WTC11 (cell line): ENCODE results near the gene CRYGS. TPM values are rescaled to one million over a fixed set of nuclear protein-coding genes. Genes with fewer than 3 reads are reported as not detected.

Experiments used
- CBFB ChIP-seq: sonication (generic); formaldehyde crosslinking; IDR thresholded peaks from 2 replicates; pipeline ENCODE4 v1.8.1; 2022; ENCODE audit warnings: mild to moderate bottlenecking, low read depth, missing genetic modification reagents
- CREM ChIP-seq: sonication (generic); formaldehyde crosslinking; IDR thresholded peaks from 2 replicates; pipeline ENCODE4 v1.8.1; 2022; ENCODE audit warnings: mild to moderate bottlenecking, missing genetic modification reagents, moderate library complexity
- ESRRA ChIP-seq: sonication (generic); formaldehyde crosslinking; IDR thresholded peaks from 2 replicates; pipeline ENCODE4 v1.8.1; 2022; ENCODE audit warnings: mild to moderate bottlenecking, missing genetic modification reagents, borderline replicate concordance
- FOXJ3 ChIP-seq: sonication (generic); formaldehyde crosslinking; IDR thresholded peaks from 2 replicates; pipeline ENCODE4 v1.9.0; 2021; ENCODE audit warnings: missing genetic modification reagents, mild to moderate bottlenecking, borderline replicate concordance
- GABPB1 ChIP-seq: sonication (generic); formaldehyde crosslinking; IDR thresholded peaks from 2 replicates; pipeline ENCODE4 v1.8.1; 2023; ENCODE audit warnings: mild to moderate bottlenecking, missing genetic modification reagents
- GRHL2 ChIP-seq: fragments of 250-450 bp; sonication (Bioruptor Pico); IDR thresholded peaks from 2 replicates; pipeline ENCODE4 v1.8.0; 2022; ENCODE audit warnings: mild to moderate bottlenecking, moderate library complexity; ENCODE audit not compliant: insufficient replicate concordance, severe bottlenecking
- JUN ChIP-seq: sonication (generic); formaldehyde crosslinking; IDR thresholded peaks from 2 replicates; pipeline ENCODE4 v1.8.0; 2023; ENCODE audit warnings: mild to moderate bottlenecking, missing genetic modification reagents
- KAT7 ChIP-seq: sonication (generic); formaldehyde crosslinking; IDR thresholded peaks from 2 replicates; pipeline ENCODE4 v1.8.1; 2023; ENCODE audit warnings: missing genetic modification reagents, mild to moderate bottlenecking, borderline replicate concordance
- NFATC4 ChIP-seq: fragments of 250-450 bp; sonication (Bioruptor Pico); IDR thresholded peaks from 2 replicates; pipeline ENCODE4 v1.9.0; 2021; ENCODE audit warnings: mild to moderate bottlenecking
- NFE2L1 ChIP-seq: sonication (generic); formaldehyde crosslinking; IDR thresholded peaks from 2 replicates; pipeline ENCODE4 v1.8.1; 2023; ENCODE audit warnings: missing genetic modification reagents
- SMAD3 ChIP-seq: sonication (generic); formaldehyde crosslinking; IDR thresholded peaks from 2 replicates; pipeline ENCODE4 v1.8.0; 2022; ENCODE audit warnings: missing genetic modification reagents, mild to moderate bottlenecking, borderline replicate concordance
- SMAD4 ChIP-seq: sonication (generic); formaldehyde crosslinking; IDR thresholded peaks from 2 replicates; pipeline ENCODE4 v1.8.0; 2022; ENCODE audit warnings: mild to moderate bottlenecking, missing genetic modification reagents
- ZNF263 ChIP-seq: sonication (generic); formaldehyde crosslinking; IDR thresholded peaks from 2 replicates; pipeline ENCODE4 v1.8.1; 2022; ENCODE audit warnings: low read depth, mild to moderate bottlenecking, moderate library complexity, missing genetic modification reagents
- ZNF281 ChIP-seq: sonication (generic); formaldehyde crosslinking; IDR thresholded peaks from 2 replicates; pipeline ENCODE4 v1.8.0; 2023; ENCODE audit warnings: mild to moderate bottlenecking, missing genetic modification reagents
- ZNF532 ChIP-seq: fragments of 250-450 bp; sonication (Bioruptor Pico); IDR thresholded peaks from 2 replicates; pipeline ENCODE4 v1.9.0; 2021; ENCODE audit warnings: mild to moderate bottlenecking, borderline replicate concordance
- total RNA-seq: library from RNA; stranded (reverse); gene quantifications from 3 replicates; pipeline ENCODE4 v1.2.3, GENCODE V29; 2021
- TF ChIP-seq, protein P1 (sequence below): sonication (generic); formaldehyde crosslinking; IDR thresholded peaks from 2 replicates; pipeline ENCODE4 v1.8.1; 2023; ENCODE audit warnings: mild to moderate bottlenecking, missing genetic modification reagents, moderate library complexity
- TF ChIP-seq, protein P2 (sequence below): sonication (generic); formaldehyde crosslinking; IDR thresholded peaks from 2 replicates; pipeline ENCODE4 v1.8.0; 2022; ENCODE audit warnings: mild to moderate bottlenecking, missing genetic modification reagents
- TF ChIP-seq, protein P3 (sequence below): sonication (generic); formaldehyde crosslinking; IDR thresholded peaks from 2 replicates; pipeline ENCODE4 v1.8.0; 2022; ENCODE audit warnings: mild to moderate bottlenecking, missing genetic modification reagents
- TF ChIP-seq, protein P4 (sequence below): sonication (generic); formaldehyde crosslinking; IDR thresholded peaks from 2 replicates; pipeline ENCODE4 v1.8.0; 2023; ENCODE audit warnings: missing genetic modification reagents
- TF ChIP-seq, protein P5 (sequence below): sonication (generic); formaldehyde crosslinking; IDR thresholded peaks from 2 replicates; pipeline ENCODE4 v1.8.1; 2023; ENCODE audit warnings: mild to moderate bottlenecking, missing genetic modification reagents, borderline replicate concordance
- TF ChIP-seq, protein P6 (sequence below): fragments of 250-450 bp; sonication (Bioruptor Pico); IDR thresholded peaks from 2 replicates; pipeline ENCODE4 v2.1.2; 2022; ENCODE audit warnings: mild to moderate bottlenecking, moderate library complexity

The CRYGS gene
- total RNA-seq, 1 experiment from 2014 or later, result 1.7 TPM

- TF ChIP-seq ZNF281 (no peak), NFE2L1 (0 out of 2 replicates have a peak, but pooled peaks have one; percentile 48), SMAD3 (CRISPR knock-in tag) (no peak), SMAD4 (no peak), JUN (no peak), CREM (0 out of 2 replicates have a peak, but pooled peaks have one; percentile 39), NFATC4 (no peak), ESRRA (CRISPR knock-in tag) (no peak), CBFB (peak; percentile 86; the same call in 1 of the 2 replicates), ZNF263 (CRISPR knock-in tag) (no peak), GABPB1 (CRISPR knock-in tag) (peak; percentile 41), ZNF532 (CRISPR knock-in tag) (no peak), GRHL2 (CRISPR knock-in tag) (no peak), FOXJ3 (CRISPR knock-in tag) (no peak), KAT7 (CRISPR knock-in tag) (0 out of 2 replicates have a peak, but pooled peaks have one; percentile 39)
- TF ChIP-seq, protein P1, sequence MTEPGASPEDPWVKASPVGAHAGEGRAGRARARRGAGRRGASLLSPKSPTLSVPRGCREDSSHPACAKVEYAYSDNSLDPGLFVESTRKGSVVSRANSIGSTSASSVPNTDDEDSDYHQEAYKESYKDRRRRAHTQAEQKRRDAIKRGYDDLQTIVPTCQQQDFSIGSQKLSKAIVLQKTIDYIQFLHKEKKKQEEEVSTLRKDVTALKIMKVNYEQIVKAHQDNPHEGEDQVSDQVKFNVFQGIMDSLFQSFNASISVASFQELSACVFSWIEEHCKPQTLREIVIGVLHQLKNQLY (CRISPR knock-in tag), result no peak
- TF ChIP-seq, protein P2, sequence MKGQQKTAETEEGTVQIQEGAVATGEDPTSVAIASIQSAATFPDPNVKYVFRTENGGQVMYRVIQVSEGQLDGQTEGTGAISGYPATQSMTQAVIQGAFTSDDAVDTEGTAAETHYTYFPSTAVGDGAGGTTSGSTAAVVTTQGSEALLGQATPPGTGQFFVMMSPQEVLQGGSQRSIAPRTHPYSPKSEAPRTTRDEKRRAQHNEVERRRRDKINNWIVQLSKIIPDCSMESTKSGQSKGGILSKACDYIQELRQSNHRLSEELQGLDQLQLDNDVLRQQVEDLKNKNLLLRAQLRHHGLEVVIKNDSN (CRISPR knock-in tag), result no peak
- TF ChIP-seq, protein P3, sequence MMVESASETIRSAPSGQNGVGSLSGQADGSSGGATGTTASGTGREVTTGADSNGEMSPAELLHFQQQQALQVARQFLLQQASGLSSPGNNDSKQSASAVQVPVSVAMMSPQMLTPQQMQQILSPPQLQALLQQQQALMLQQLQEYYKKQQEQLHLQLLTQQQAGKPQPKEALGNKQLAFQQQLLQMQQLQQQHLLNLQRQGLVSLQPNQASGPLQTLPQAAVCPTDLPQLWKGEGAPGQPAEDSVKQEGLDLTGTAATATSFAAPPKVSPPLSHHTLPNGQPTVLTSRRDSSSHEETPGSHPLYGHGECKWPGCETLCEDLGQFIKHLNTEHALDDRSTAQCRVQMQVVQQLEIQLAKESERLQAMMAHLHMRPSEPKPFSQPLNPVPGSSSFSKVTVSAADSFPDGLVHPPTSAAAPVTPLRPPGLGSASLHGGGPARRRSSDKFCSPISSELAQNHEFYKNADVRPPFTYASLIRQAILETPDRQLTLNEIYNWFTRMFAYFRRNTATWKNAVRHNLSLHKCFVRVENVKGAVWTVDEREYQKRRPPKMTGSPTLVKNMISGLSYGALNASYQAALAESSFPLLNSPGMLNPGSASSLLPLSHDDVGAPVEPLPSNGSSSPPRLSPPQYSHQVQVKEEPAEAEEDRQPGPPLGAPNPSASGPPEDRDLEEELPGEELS (CRISPR knock-in tag), result peak; percentile 83
- TF ChIP-seq, protein P4, sequence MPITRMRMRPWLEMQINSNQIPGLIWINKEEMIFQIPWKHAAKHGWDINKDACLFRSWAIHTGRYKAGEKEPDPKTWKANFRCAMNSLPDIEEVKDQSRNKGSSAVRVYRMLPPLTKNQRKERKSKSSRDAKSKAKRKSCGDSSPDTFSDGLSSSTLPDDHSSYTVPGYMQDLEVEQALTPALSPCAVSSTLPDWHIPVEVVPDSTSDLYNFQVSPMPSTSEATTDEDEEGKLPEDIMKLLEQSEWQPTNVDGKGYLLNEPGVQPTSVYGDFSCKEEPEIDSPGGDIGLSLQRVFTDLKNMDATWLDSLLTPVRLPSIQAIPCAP (CRISPR knock-in tag), result no peak
- TF ChIP-seq, protein P5, sequence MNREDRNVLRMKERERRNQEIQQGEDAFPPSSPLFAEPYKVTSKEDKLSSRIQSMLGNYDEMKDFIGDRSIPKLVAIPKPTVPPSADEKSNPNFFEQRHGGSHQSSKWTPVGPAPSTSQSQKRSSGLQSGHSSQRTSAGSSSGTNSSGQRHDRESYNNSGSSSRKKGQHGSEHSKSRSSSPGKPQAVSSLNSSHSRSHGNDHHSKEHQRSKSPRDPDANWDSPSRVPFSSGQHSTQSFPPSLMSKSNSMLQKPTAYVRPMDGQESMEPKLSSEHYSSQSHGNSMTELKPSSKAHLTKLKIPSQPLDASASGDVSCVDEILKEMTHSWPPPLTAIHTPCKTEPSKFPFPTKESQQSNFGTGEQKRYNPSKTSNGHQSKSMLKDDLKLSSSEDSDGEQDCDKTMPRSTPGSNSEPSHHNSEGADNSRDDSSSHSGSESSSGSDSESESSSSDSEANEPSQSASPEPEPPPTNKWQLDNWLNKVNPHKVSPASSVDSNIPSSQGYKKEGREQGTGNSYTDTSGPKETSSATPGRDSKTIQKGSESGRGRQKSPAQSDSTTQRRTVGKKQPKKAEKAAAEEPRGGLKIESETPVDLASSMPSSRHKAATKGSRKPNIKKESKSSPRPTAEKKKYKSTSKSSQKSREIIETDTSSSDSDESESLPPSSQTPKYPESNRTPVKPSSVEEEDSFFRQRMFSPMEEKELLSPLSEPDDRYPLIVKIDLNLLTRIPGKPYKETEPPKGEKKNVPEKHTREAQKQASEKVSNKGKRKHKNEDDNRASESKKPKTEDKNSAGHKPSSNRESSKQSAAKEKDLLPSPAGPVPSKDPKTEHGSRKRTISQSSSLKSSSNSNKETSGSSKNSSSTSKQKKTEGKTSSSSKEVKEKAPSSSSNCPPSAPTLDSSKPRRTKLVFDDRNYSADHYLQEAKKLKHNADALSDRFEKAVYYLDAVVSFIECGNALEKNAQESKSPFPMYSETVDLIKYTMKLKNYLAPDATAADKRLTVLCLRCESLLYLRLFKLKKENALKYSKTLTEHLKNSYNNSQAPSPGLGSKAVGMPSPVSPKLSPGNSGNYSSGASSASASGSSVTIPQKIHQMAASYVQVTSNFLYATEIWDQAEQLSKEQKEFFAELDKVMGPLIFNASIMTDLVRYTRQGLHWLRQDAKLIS (CRISPR knock-in tag), result no peak; the same call in 1 of the 2 replicates
- TF ChIP-seq, protein P6, sequence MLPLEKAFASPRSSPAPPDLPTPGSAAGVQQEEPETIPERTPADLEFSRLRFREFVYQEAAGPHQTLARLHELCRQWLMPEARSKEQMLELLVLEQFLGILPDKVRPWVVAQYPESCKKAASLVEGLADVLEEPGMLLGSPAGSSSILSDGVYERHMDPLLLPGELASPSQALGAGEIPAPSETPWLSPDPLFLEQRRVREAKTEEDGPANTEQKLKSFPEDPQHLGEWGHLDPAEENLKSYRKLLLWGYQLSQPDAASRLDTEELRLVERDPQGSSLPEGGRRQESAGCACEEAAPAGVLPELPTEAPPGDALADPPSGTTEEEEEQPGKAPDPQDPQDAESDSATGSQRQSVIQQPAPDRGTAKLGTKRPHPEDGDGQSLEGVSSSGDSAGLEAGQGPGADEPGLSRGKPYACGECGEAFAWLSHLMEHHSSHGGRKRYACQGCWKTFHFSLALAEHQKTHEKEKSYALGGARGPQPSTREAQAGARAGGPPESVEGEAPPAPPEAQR (CRISPR knock-in tag), result no peak
Observed at GRCh38 chr3:186567072-186567921, 23.1 kb upstream of the CRYGS start, which contains the start of gene TBCCD1 (continued).
